Neural progenitor cell (in vitro differentiated cells): Measurements from ENCODE around the gene TRIO. TPM values are rescaled to one million over a fixed set of nuclear protein-coding genes. Genes with fewer than 3 reads are reported as not detected.

ENCODE experiments used
- DNase-seq: peaks from one replicate; pipeline ENCODE4 v3.0.0-alpha.2; 2016; ENCODE audit warnings: low spot score
- H2AFZ ChIP-seq: fragments of 200-600 bp; sonication (generic); replicated peaks from 2 replicates; pipeline ENCODE4 v1.6.1; 2016; ENCODE audit warnings: antibody characterized with exemption
- H3F3A ChIP-seq: fragments of 200-600 bp; sonication (generic); 2 replicates; pipeline ENCODE4 v1.6.1; 2016; ENCODE audit warnings: antibody characterized with exemption, low read depth
- H3K27ac ChIP-seq: fragments of 200-600 bp; sonication (generic); 2 replicates; pipeline ENCODE4 v1.5.1; 2016; ENCODE audit warnings: mild to moderate bottlenecking
- H3K27me3 ChIP-seq: fragments of 200-600 bp; sonication (generic); 2 replicates; pipeline ENCODE4 v1.6.1; 2016; ENCODE audit warnings: mild to moderate bottlenecking, moderate library complexity
- H3K36me3 ChIP-seq: fragments of 200-600 bp; sonication (generic); 2 replicates; pipeline ENCODE4 v1.5.1; 2016
- H3K4me1 ChIP-seq: fragments of 200-600 bp; sonication (generic); 2 replicates; pipeline ENCODE4 v1.6.1; 2016; ENCODE audit warnings: mixed run types
- H3K4me2 ChIP-seq: fragments of 200-600 bp; sonication (generic); 2 replicates; pipeline ENCODE4 v1.6.1; 2016
- H3K4me3 ChIP-seq: fragments of 200-600 bp; sonication (generic); 2 replicates; pipeline ENCODE4 v1.5.1; 2016
- H3K79me2 ChIP-seq: fragments of 200-600 bp; sonication (generic); 2 replicates; pipeline ENCODE4 v1.6.1; 2016; ENCODE audit warnings: low read depth
- H3K9ac ChIP-seq: fragments of 200-600 bp; sonication (generic); 2 replicates; pipeline ENCODE4 v1.6.1; 2016
- H3K9me3 ChIP-seq: fragments of 200-600 bp; sonication (generic); 2 replicates; pipeline ENCODE4 v1.5.1; 2016; ENCODE audit warnings: low read depth
- H4K20me1 ChIP-seq: fragments of 200-600 bp; sonication (generic); 2 replicates; pipeline ENCODE4 v1.6.1; 2016; ENCODE audit warnings: low read depth
- H3K27ac Mint-ChIP-seq: 3 replicates; pipeline ENCODE4 v1.8.0; 2021; ENCODE audit warnings: mixed read lengths
- H3K27me3 Mint-ChIP-seq: 2 replicates; pipeline ENCODE4 v1.8.0; 2022; ENCODE audit warnings: low read depth, mild to moderate bottlenecking, inconsistent platforms, moderate library complexity, mixed read lengths; ENCODE audit not compliant: insufficient read depth
- H3K36me3 Mint-ChIP-seq: 3 replicates; pipeline ENCODE4 v1.8.0; 2021; ENCODE audit warnings: mixed read lengths
- H3K4me1 Mint-ChIP-seq: 3 replicates; pipeline ENCODE4 v1.8.0; 2021; ENCODE audit warnings: mixed read lengths
- H3K4me3 Mint-ChIP-seq: 3 replicates; pipeline ENCODE4 v1.8.0; 2021; ENCODE audit warnings: mild to moderate bottlenecking, moderate library complexity, mixed read lengths
- H3K9me3 Mint-ChIP-seq: 3 replicates; pipeline ENCODE4 v1.8.0; 2020; ENCODE audit warnings: mixed read lengths
- EZH2 ChIP-seq: fragments of 200-600 bp; sonication (generic); IDR thresholded peaks from 2 replicates; pipeline ENCODE4 v1.6.1; 2017; ENCODE audit warnings: antibody characterized with exemption, mild to moderate bottlenecking, moderate library complexity
- EZH2phosphoT487 ChIP-seq: fragments of 200-600 bp; sonication (generic); IDR thresholded peaks from 2 replicates; pipeline ENCODE4 v1.6.1; 2017; ENCODE audit warnings: antibody characterized with exemption
- total RNA-seq: library from RNA; depleted of rRNA; stranded (reverse); fragments of >200 nt; gene quantifications from 2 replicates; pipeline ENCODE4 v1.2.3, GENCODE V29; 2015; ENCODE audit warnings: low replicate concordance
- TF ChIP-seq, protein P1 (sequence below): fragments of 200-600 bp; sonication (generic); IDR thresholded peaks from 2 replicates; pipeline ENCODE4 v1.5.1; 2017; ENCODE audit warnings: antibody characterized with exemption, mild to moderate bottlenecking

TRIO gene
- total RNA-seq, 1 donor from 2014 or later: 84.7 TPM

GRCh38 chr5:14231890-14232289, 88.7 kb downstream of the TRIO start:
- H3K79me2 ChIP-seq: peaks cover 100% of the 10 kb centered on the region
- Mint-ChIP-seq H3K4me1 (peaks cover 5% of the 10 kb centered on the region), H3K27ac (no peak overlapping the region), H3K9me3 (peaks cover 5% of the 10 kb centered on the region), H3K36me3 (peaks cover 6% of the 10 kb centered on the region), H3K27me3 (no peaks in the 10 kb centered on the region), H3K4me3 (no peak overlapping the region)
- no peaks in the 10 kb centered on the region for H3K9me3 ChIP-seq
- H3K36me3 ChIP-seq: no peaks in the 10 kb centered on the region
- TF ChIP-seq EZH2phosphoT487: no peak
- H3F3A ChIP-seq: no peaks in the 10 kb centered on the region
- DNase-seq: no peak
- H3K4me1 ChIP-seq: peaks cover 15% of the 10 kb centered on the region
- H2AFZ ChIP-seq: no peak overlapping the region
- no peak overlapping the region for H3K4me2 ChIP-seq
- peaks cover 73% of the 10 kb centered on the region for H4K20me1 ChIP-seq
- H3K27ac ChIP-seq: no peak overlapping the region
- no peak overlapping the region for H3K4me3 ChIP-seq
- H3K27me3 ChIP-seq: no peaks in the 10 kb centered on the region
- no peak overlapping the region for H3K9ac ChIP-seq

- H3K4me2 ChIP-seq: no peak overlapping the region
- H2AFZ ChIP-seq: no peak overlapping the region
- Mint-ChIP-seq H3K36me3 (peaks cover 2% of the 10 kb centered on the region), H3K4me3 (no peak overlapping the region), H3K27me3 (no peaks in the 10 kb centered on the region), H3K27ac (no peak overlapping the region), H3K4me1 (peaks cover 16% of the 10 kb centered on the region), H3K9me3 (peaks cover 5% of the 10 kb centered on the region)
- TF ChIP-seq EZH2phosphoT487 (no peak), EZH2 (no peak)
- TF ChIP-seq, protein P1, sequence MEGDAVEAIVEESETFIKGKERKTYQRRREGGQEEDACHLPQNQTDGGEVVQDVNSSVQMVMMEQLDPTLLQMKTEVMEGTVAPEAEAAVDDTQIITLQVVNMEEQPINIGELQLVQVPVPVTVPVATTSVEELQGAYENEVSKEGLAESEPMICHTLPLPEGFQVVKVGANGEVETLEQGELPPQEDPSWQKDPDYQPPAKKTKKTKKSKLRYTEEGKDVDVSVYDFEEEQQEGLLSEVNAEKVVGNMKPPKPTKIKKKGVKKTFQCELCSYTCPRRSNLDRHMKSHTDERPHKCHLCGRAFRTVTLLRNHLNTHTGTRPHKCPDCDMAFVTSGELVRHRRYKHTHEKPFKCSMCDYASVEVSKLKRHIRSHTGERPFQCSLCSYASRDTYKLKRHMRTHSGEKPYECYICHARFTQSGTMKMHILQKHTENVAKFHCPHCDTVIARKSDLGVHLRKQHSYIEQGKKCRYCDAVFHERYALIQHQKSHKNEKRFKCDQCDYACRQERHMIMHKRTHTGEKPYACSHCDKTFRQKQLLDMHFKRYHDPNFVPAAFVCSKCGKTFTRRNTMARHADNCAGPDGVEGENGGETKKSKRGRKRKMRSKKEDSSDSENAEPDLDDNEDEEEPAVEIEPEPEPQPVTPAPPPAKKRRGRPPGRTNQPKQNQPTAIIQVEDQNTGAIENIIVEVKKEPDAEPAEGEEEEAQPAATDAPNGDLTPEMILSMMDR: no peak
- H3K27ac ChIP-seq: no peak overlapping the region
- peaks cover 76% of the 10 kb centered on the region for H4K20me1 ChIP-seq
- H3K9me3 ChIP-seq: no peaks in the 10 kb centered on the region
- H3F3A ChIP-seq: no peaks in the 10 kb centered on the region
- H3K27me3 ChIP-seq: no peaks in the 10 kb centered on the region
- no peaks in the 10 kb centered on the region for H3K36me3 ChIP-seq
- H3K4me3 ChIP-seq: no peak overlapping the region
- peaks cover 34% of the 10 kb centered on the region for H3K4me1 ChIP-seq
- DNase-seq: no peak
- no peak overlapping the region for H3K9ac ChIP-seq
- peaks cover 100% of the 10 kb centered on the region for H3K79me2 ChIP-seq
Observed at GRCh38 chr5:14234204-14234603, 91.1 kb downstream of the TRIO start.

DNA sequence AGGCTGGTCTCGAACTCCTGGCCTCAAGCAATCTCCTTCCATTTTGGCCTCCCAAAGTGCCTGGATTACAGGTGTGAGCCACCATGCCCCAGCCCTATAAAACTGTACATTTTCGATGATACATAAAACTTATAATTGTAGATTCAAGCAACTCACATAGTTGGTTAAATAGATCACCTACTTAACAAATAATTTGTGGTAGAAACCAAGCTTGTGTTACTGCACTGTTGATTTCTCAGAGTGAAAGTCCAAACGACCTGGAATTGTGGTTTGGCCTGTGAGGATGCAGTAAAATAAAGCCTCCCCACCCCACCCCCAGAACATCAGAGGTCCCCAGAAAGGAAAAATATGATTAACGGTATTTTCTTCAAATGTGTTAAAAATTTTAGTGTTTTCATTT, 92.7 kb downstream of the TRIO start:
- H3K27me3 Mint-ChIP-seq: no peaks in the 10 kb centered on the region
- Histone ChIP-seq H3K27me3 (no peaks in the 10 kb centered on the region), H3K9me3 (no peaks in the 10 kb centered on the region), H3K27ac (no peak overlapping the region), H3F3A (no peaks in the 10 kb centered on the region), H3K36me3 (no peaks in the 10 kb centered on the region), H2AFZ (no peak overlapping the region), H3K79me2 (peaks cover 100% of the 10 kb centered on the region), H3K9ac (no peak overlapping the region), H3K4me1 (peaks cover 41% of the 10 kb centered on the region), H3K4me2 (no peak overlapping the region), H4K20me1 (peaks cover 75% of the 10 kb centered on the region), H3K4me3 (no peak overlapping the region)
- no peak for DNase-seq
- H3K4me3 Mint-ChIP-seq: no peak overlapping the region
- TF ChIP-seq EZH2 (no peak), EZH2phosphoT487 (no peak)
- TF ChIP-seq, protein P1: no peak
- H3K4me1 Mint-ChIP-seq: peaks cover 29% of the 10 kb centered on the region
- H3K27ac Mint-ChIP-seq: no peak overlapping the region
- H3K9me3 Mint-ChIP-seq: peaks cover 5% of the 10 kb centered on the region
- H3K36me3 Mint-ChIP-seq: peaks cover 2% of the 10 kb centered on the region

GRCh38 chr5:14236757-14237156, 93.6 kb downstream of the TRIO start:
- no peak overlapping the region for H3K27ac Mint-ChIP-seq
- H3K27me3 Mint-ChIP-seq: no peaks in the 10 kb centered on the region
- no peak overlapping the region for H3K4me3 Mint-ChIP-seq
- H4K20me1 ChIP-seq: peaks cover 73% of the 10 kb centered on the region
- H3K4me2 ChIP-seq: no peak overlapping the region
- peaks cover 35% of the 10 kb centered on the region for H3K4me1 ChIP-seq
- DNase-seq: no peak
- no peak overlapping the region for H3K9ac ChIP-seq
- H3K4me3 ChIP-seq: no peak overlapping the region
- no peaks in the 10 kb centered on the region for H3K9me3 ChIP-seq
- H3F3A ChIP-seq: no peaks in the 10 kb centered on the region
- no peak overlapping the region for H3K27ac ChIP-seq
- peaks cover 100% of the 10 kb centered on the region for H3K79me2 ChIP-seq
- H3K36me3 ChIP-seq: no peaks in the 10 kb centered on the region
- H3K36me3 Mint-ChIP-seq: no peaks in the 10 kb centered on the region
- H3K4me1 Mint-ChIP-seq: peaks cover 31% of the 10 kb centered on the region
- peaks cover 4% of the 10 kb centered on the region for H3K9me3 Mint-ChIP-seq
- TF ChIP-seq, protein P1: no peak
- TF ChIP-seq EZH2: no peak
- no peak for TF ChIP-seq EZH2phosphoT487
- no peak overlapping the region for H2AFZ ChIP-seq
- H3K27me3 ChIP-seq: no peaks in the 10 kb centered on the region
